ENCODE results near the gene CLDN9. TPM values are rescaled to one million over a fixed set of nuclear protein-coding genes. Genes with fewer than 3 reads are reported as not detected.
A peak's percentile ranks its signal among the peaks of the same experiment; 100 is the strongest.

Gene CLDN9
- total RNA-seq, 1 experiment from 2014 or later, result 1.3 TPM

GRCh38 chr16:2971985-2972784 is 40.5 kb upstream of the CLDN9 start:
- no peak overlapping the region for H4K91ac ChIP-seq (ENCODE audit: insufficient read length, low read depth, low read length)
- WGBS (ENCODE audit: extremely low coverage, insufficient read length, low lambda C conversion rate), result no CpG with 5 or more reads among the region's 15 CpGs
- H3K79me2 ChIP-seq (ENCODE audit: insufficient read depth, low read length), result no peaks in the 10 kb centered on the region
- H2BK5ac ChIP-seq (ENCODE audit: insufficient read length, low read length), result no peak overlapping the region
- H2BK20ac ChIP-seq (ENCODE audit: low read depth, low read length, poor library complexity, severe bottlenecking), result no peak overlapping the region
- H4K8ac ChIP-seq (replicated peaks; ENCODE audit: insufficient read length, low read depth, low read length), result no peak overlapping the region
- H3K23me2 ChIP-seq (ENCODE audit: insufficient read length, low read depth, low read length, poor library complexity, severe bottlenecking), result peaks cover 6% of the 10 kb centered on the region
- H4K20me1 ChIP-seq (ENCODE audit: control insufficient read depth, insufficient read depth, insufficient read length), result peaks cover 3% of the 10 kb centered on the region
- Mint-ChIP-seq H3K27ac (peak overlapping the region in 2 of 3 experiments; percentile 62 to 73; a peak in 3 of 7 replicates), H3K4me3 (peak overlapping the region in 1 of 2 experiments; percentile 21; a peak in 2 of 5 replicates), H3K27me3 (ENCODE audit: low read depth) (peaks cover 12% of the 10 kb centered on the region), H3K4me1 (peaks cover 18 to 21% of the 10 kb centered on the region in 2 experiments), H3K36me3 (ENCODE audit: insufficient read depth in 1 of 3, low read depth in 3 of 3) (peaks cover 6 to 41% (median 32%) of the 10 kb centered on the region in 3 experiments; a peak in 6 of 7 replicates), H3K9me3 (no peaks in the 10 kb centered on the region)
- no peak overlapping the region for H3K4me2 ChIP-seq (ENCODE audit: insufficient read depth, insufficient read length, low read length)
- no peak overlapping the region for H3K14ac ChIP-seq (ENCODE audit: insufficient read depth, low read length)
- H3K9ac ChIP-seq (ENCODE audit: extremely low read depth, insufficient read length, low read length), result no peak overlapping the region
- TF ChIP-seq CTCF (conservative IDR thresholded peaks at IDR 0.05), result no peak
- H3K27me3 ChIP-seq (ENCODE audit: insufficient read depth, low read length), result no peaks in the 10 kb centered on the region
- no peaks in the 10 kb centered on the region for H3K79me1 ChIP-seq (ENCODE audit: insufficient read depth, low read depth, low read length, poor library complexity, severe bottlenecking)
- no peak overlapping the region for H2BK12ac ChIP-seq (ENCODE audit: insufficient read length, low read depth, low read length)
- no peak overlapping the region for H2AK5ac ChIP-seq (ENCODE audit: insufficient read length, low read length)
- H3K27ac ChIP-seq (ENCODE audit: insufficient read length, low read depth, low read length), result no peak overlapping the region
- H2AFZ ChIP-seq (ENCODE audit: low read length), result no peak overlapping the region
- no peaks in the 10 kb centered on the region for H3K4me1 ChIP-seq (ENCODE audit: insufficient read depth, low read length)
- H3K18ac ChIP-seq (ENCODE audit: insufficient read length, low read depth, low read length), result no peak overlapping the region
- no peak overlapping the region for H4K5ac ChIP-seq (ENCODE audit: insufficient read length, low read depth, low read length)
- H3K23ac ChIP-seq (ENCODE audit: insufficient read length, low read depth, low read length), result no peak overlapping the region
- H3K56ac ChIP-seq (ENCODE audit: insufficient read length, low read depth, low read length), result no peak overlapping the region
- H3T11ph ChIP-seq (ENCODE audit: low read length), result no peak overlapping the region
- H3K9me3 ChIP-seq (ENCODE audit: control insufficient read depth, low read depth, low read length), result no peaks in the 10 kb centered on the region
- no peak overlapping the region for H2BK120ac ChIP-seq (ENCODE audit: low read depth, low read length, poor library complexity, severe bottlenecking)
- no peak overlapping the region for H2BK15ac ChIP-seq (ENCODE audit: low read depth, low read length)
- H3K4ac ChIP-seq (ENCODE audit: low read depth, low read length), result no peak overlapping the region
- DNase-seq, result no peak
